BLaER1 (cell line): ENCODE results near the gene GRPEL1.
A peak's percentile ranks its signal among the peaks of the same experiment; 100 is the strongest.
"Not testable (repeated sequence)": the region's sequence is repeated elsewhere in the genome, so short reads cannot be mapped to it uniquely, and the experiment has no call there.

Experiments used
- H3K27ac ChIP-seq: shearing (Covaris generic); formaldehyde crosslinking; 2 replicates; pipeline ENCODE4 v1.8.1; 2022
- H3K27me3 ChIP-seq: shearing (Covaris generic); formaldehyde crosslinking; 2 replicates; pipeline ENCODE4 v1.8.1; 2022
- H3K36me3 ChIP-seq: shearing (Covaris generic); formaldehyde crosslinking; 2 replicates; pipeline ENCODE4 v1.8.1; 2022
- H3K4me1 ChIP-seq: shearing (Covaris generic); formaldehyde crosslinking; 2 replicates; pipeline ENCODE4 v1.8.1; 2022
- H3K4me2 ChIP-seq: shearing (Covaris generic); formaldehyde crosslinking; 2 replicates; pipeline ENCODE4 v1.8.1; 2022
- H3K4me3 ChIP-seq: shearing (Covaris generic); formaldehyde crosslinking; 2 replicates; pipeline ENCODE4 v1.8.1; 2022
- H3K9ac ChIP-seq: shearing (Covaris generic); formaldehyde crosslinking; 2 replicates; pipeline ENCODE4 v1.8.1; 2022
- H3K9me3 ChIP-seq: shearing (Covaris generic); formaldehyde crosslinking; 2 replicates; pipeline ENCODE4 v1.8.1; 2022
- H4K20me1 ChIP-seq: shearing (Covaris generic); formaldehyde crosslinking; 2 replicates; pipeline ENCODE4 v1.8.1; 2022
- Cebpa-rat ChIP-seq: shearing (Covaris generic); IDR thresholded peaks from 2 replicates; pipeline ENCODE4 v1.8.1; 2022

GRPEL1 gene

DNA sequence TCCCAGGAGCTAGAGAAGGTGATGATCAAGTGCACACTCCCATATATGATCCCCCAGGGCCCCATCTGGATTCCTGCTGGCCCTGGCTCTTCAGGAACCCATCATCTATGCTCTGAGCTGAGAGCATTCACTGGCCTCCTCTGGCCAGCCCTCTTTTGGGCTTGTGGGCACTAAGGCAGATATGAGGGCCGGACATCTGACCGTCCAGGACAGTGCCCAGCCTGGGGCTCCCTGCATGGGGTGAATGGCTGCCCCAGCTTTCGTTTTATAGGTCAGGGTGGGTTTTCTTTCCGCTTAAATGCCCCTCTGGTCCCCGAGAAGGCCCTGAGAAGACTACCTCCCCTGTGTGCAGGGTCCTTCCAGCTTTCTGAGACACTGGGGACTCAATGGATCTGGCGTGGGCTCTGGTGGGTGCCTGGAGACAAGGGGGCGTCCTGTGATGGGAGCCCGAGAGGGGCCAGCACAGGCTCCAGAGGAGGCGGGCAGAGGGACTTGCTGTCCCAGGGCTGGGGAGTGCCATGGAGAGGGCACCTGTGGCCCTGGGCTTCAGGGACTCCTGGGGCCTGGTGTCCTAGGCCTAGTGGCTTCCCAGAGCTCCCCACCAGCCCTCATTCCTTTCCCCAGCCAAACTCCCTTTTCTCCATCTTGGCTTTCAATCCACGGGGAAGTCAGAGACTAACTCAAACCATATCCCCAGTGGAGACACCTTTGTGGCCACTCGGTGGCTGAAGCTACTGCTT lies 39.5 kb upstream of the GRPEL1 start:
- Histone ChIP-seq H3K9ac (no peak overlapping the region), H3K4me1 (peaks cover 17% of the 10 kb centered on the region), H3K4me2 (no peak overlapping the region), H3K27me3 (no peaks in the 10 kb centered on the region), H3K4me3 (no peak overlapping the region), H3K27ac (no peak overlapping the region), H3K36me3 (no peaks in the 10 kb centered on the region), H4K20me1 (no peaks in the 10 kb centered on the region), H3K9me3 (peaks cover 23% of the 10 kb centered on the region)
- TF ChIP-seq Cebpa-rat = no peak

DNA sequence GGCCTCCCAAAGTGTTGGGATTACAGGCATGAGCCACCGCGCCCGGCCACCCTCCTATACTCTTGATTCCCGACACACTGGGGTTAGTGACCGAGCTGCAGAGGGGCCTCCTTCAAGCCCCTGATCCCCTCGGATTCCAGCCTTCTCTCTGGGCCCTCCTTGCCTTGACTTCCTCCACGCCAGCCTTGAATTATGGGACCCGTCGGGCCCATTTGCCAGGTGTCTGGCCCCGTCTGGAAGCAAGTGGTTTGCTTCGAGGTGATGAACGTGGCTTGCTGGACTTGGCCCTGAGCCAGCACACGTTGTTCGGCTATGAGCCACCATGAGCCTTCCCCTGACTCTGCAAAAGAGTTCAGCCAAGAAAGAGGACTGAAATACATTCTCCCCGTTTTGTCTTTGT lies 37.4 kb upstream of the GRPEL1 start:
- no peaks in the 10 kb centered on the region for H3K27me3 ChIP-seq
- H4K20me1 ChIP-seq = no peaks in the 10 kb centered on the region
- H3K4me2 ChIP-seq = no peak overlapping the region
- no peaks in the 10 kb centered on the region for H3K36me3 ChIP-seq
- no peak overlapping the region for H3K4me3 ChIP-seq
- H3K9ac ChIP-seq = no peak overlapping the region
- H3K4me1 ChIP-seq = peaks cover 34% of the 10 kb centered on the region
- H3K9me3 ChIP-seq = peaks cover 3% of the 10 kb centered on the region; the same call in 1 of the 2 replicates
- TF ChIP-seq Cebpa-rat = no peak
- no peak overlapping the region for H3K27ac ChIP-seq

DNA sequence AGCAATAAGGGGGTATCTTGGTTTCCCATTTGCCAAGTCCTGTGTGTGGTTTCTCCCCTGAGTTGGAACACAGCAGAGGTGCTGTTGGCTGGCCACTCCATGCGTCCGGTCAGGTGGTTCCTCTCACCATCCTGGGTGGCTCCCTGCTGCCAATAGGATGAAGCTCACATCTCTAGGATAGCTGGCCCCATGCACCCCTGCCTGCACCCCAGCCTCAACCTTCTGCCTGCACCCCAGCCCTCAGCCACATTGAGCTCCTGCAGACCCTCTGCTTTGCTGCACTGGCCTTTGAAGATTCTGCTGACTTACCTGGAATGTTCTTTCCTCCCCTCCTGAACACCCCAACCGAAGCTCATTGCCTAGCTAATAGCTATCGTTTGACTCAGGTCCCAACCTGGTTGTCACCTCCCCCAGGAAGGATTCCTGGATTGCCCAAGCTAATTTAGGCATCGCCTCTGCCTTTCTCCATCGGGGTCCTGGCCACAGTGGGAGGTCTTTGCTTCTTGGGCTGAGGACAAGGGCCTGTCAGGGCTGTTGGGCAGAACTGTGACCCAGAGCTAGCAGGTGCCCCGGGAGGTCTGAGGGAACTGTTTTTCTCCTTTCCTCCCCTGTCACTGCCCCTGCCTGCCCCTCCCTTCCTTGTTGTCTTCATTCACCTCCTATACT lies 36.6 kb upstream of the GRPEL1 start:
- Histone ChIP-seq H3K36me3 (no peaks in the 10 kb centered on the region), H3K9me3 (no peaks in the 10 kb centered on the region), H3K4me3 (no peak overlapping the region), H3K9ac (no peak overlapping the region), H3K4me1 (peaks cover 34% of the 10 kb centered on the region), H3K27me3 (no peaks in the 10 kb centered on the region), H4K20me1 (no peaks in the 10 kb centered on the region), H3K27ac (no peak overlapping the region), H3K4me2 (no peak overlapping the region)
- TF ChIP-seq Cebpa-rat = no peak

DNA sequence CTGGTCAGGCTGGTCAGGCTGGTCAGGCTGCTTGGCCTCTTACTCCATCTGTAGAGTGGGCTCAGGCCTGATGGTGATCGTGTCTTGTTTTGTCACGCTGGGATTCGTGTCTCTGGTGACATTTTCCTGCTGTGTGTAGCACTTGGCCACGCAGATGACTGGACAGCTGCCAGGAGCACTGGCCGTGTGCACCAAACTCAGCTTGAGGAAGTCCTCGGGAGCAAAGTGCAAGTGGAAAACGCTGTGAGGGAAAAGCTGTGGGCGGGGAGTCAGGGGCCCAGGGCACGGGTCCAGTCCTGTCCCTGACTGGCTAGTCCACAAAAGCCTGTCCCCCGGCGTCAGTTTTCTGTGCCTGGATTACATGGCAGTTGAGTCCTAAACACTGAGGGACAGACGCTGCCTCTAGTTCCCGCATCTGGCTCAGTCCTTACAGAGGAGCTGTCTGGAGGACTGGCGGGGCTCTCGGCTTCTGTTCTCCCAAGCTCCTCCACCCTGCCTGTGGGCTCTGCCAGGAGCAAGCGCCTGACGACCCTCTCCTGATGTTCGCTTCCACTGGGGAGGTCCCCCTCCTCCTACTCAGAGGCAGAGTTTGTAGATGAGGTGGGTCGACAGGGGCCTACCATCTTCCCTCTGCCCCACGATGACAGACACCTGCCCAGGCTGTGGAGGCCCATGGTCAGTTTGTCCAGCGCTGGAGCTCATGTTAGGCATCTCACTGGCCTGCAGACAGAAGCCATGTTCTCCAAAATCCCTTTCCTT lies 35.9 kb upstream of the GRPEL1 start:
- Histone ChIP-seq H3K27ac (no peak overlapping the region), H3K4me1 (peaks cover 34% of the 10 kb centered on the region), H3K9me3 (no peaks in the 10 kb centered on the region), H3K4me3 (0 out of 2 replicates have a peak overlapping the region, but pooled peaks have one; percentile 73), H3K27me3 (no peaks in the 10 kb centered on the region), H3K4me2 (peak overlapping the region; percentile 69), H3K9ac (no peak overlapping the region), H3K36me3 (no peaks in the 10 kb centered on the region), H4K20me1 (no peaks in the 10 kb centered on the region)
- no peak for TF ChIP-seq Cebpa-rat

DNA sequence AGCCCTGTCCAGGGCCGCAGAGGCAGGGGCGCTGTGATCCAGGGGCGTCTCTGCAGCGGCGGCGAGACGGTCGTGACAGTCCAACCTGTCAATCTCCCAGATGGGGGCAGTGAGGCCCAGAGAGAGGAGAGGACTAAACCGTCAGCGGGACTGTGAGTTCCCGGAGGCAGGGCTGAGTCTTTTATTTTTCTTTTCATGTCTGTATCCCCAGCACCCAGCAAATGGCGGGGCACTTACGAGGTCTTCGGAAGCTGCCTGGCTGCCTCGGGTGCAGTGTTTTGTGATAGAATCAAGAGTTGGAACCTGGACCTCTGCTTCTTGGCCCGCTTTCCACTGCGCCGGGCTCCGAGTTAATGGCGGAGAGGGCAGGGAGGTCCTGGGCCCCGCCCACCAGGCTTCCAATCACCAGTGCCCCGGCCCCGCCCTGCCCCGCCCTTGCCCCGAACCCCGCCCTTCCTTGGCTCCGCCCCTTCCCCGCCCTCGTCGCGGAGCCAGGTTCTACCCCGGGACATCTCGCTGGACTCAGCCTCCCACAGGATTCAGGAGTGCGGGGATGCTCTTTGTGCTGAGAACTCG lies 35.3 kb upstream of the GRPEL1 start:
- Histone ChIP-seq H3K27ac (peak overlapping the region; percentile 56; the same call in 1 of the 2 replicates), H4K20me1 (no peaks in the 10 kb centered on the region), H3K4me3 (peak overlapping the region; percentile 73), H3K9ac (peak overlapping the region; percentile 74), H3K4me1 (peaks cover 34% of the 10 kb centered on the region), H3K4me2 (peak overlapping the region; percentile 98), H3K36me3 (no peaks in the 10 kb centered on the region), H3K27me3 (no peaks in the 10 kb centered on the region), H3K9me3 (no peaks in the 10 kb centered on the region)
- no peak for TF ChIP-seq Cebpa-rat

DNA sequence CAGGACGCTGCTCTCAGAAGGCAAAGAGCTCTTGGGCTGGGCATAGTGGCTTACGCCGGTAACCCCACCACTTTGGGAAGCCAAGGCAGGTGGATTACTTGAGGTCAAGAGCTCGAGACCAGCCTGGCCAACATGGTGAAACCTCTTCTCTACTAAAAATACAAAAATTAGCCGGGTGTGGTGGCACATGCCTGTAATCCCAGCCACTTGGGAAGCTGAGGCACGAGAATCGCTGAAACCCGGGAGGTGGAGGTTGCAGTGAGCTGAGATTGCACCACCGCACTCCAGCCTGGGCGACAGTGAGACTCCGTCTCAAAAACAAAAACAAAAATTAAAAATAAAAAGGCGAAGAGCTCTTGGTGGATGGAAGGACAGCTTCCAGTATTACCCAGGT lies 34.6 kb upstream of the GRPEL1 start:
- H3K9me3 ChIP-seq, H4K20me1 ChIP-seq, H3K27me3 ChIP-seq, H3K36me3 ChIP-seq: not testable (repeated sequence)
- Histone ChIP-seq H3K4me2 (peak overlapping the region; percentile 98), H3K4me3 (peak overlapping the region; percentile 73), H3K4me1 (peaks cover 30% of the 10 kb centered on the region), H3K9ac (peak overlapping the region; percentile 74), H3K27ac (0 out of 2 replicates have a peak overlapping the region, but pooled peaks have one; percentile 56)

DNA sequence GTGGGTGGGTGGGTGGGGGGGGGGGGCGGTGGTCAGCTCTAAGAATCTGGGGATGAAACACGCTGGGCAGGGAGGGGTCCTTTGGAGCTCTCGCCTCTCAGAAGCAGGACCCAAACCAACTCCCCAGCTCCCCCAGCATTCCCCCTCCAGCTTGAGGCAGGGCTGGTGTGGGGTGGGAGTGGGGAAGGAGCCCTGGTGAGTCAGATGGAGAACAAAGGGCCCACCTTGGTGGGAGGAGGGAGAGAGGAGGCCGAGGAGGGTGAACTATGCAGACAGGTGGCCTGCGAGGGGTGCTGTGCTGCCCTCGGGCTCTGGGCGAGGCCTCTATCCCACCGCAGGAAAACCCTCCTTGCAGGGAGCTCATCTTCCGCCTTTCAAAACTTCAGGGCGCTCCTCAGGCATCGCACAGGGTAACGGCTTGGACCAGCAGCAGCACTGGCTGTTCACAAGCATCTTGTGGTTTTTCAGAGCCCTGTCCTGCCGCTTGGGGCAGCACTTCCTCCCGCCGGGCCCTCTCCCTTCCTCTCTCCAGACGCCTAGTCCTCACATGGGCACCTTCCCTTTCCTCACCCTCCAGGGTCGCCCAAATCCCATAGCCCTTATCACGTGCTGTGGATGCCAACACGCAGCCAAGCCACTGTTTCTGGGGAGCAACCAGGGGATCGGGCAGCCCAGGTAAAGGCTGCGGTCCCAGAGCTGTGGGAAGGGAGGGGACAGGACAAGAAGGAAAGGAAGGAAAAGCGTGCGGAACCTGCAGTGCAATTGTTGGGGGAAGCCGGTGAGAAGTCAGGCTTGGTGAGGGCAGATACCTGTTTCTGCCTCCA lies 34.0 kb upstream of the GRPEL1 start:
- no peaks in the 10 kb centered on the region for H4K20me1 ChIP-seq
- TF ChIP-seq Cebpa-rat = no peak
- H3K4me2 ChIP-seq = peak overlapping the region; percentile 98
- no peaks in the 10 kb centered on the region for H3K27me3 ChIP-seq
- H3K4me3 ChIP-seq = peak overlapping the region; percentile 73
- H3K27ac ChIP-seq = peak overlapping the region; percentile 56; the same call in 1 of the 2 replicates
- H3K4me1 ChIP-seq = peaks cover 28% of the 10 kb centered on the region
- H3K9ac ChIP-seq = peak overlapping the region; percentile 54
- no peaks in the 10 kb centered on the region for H3K36me3 ChIP-seq
- no peaks in the 10 kb centered on the region for H3K9me3 ChIP-seq

DNA sequence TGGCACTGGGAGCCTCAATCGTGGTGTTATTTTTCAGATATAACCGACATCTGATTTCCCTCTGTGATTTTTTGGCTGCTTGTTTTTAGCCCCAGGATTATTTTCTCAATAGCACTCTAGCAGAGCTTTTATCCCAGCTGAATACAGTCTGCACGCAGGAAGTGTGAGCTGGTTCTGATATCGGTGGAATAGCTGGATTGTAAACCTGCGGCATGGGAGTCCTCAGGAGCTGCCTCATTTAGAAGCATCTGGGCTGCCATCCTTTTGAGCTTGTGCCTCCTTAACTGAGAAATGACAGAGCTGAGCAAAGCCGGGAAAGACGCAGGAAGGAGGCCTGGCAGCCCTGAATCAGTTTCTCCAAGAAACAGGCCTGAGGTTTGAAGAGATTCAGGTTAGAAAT lies 28.4 kb upstream of the GRPEL1 start:
- Histone ChIP-seq H3K36me3 (no peaks in the 10 kb centered on the region), H3K9ac (no peak overlapping the region), H3K4me1 (peaks cover 7% of the 10 kb centered on the region), H3K4me3 (no peak overlapping the region), H3K27ac (no peak overlapping the region), H4K20me1 (no peaks in the 10 kb centered on the region), H3K9me3 (no peaks in the 10 kb centered on the region), H3K4me2 (no peak overlapping the region), H3K27me3 (no peaks in the 10 kb centered on the region)
- no peak for TF ChIP-seq Cebpa-rat

DNA sequence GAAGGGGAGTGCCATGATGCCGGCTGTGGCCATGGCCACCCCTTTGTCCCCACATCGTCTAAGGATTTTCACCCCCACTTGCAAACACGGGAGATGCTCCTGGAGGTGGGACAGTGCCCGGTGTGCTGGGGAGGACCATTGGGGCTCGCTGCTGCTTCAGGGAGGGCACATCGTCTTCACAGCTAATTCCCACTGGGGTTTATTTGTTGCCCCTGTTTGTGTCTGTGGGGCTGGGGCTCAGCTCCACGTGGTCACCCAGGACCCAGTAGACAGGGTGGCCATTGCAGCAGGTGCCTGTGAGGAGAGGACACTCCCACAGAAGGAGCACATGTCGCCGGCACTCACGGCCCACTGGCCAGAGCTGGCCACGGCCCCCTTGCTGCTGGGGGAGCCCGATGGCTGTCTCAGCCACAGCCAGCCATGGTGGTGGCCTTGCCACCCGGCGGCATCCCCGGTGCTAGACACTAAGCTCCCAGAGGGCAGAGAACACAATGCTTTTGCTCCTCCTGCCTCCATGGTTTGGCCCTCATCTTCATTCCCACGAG lies 27.8 kb upstream of the GRPEL1 start:
- Histone ChIP-seq H4K20me1 (no peaks in the 10 kb centered on the region), H3K9ac (no peak overlapping the region), H3K27ac (no peak overlapping the region), H3K9me3 (no peaks in the 10 kb centered on the region), H3K36me3 (no peaks in the 10 kb centered on the region), H3K4me2 (no peak overlapping the region), H3K27me3 (no peaks in the 10 kb centered on the region), H3K4me1 (peaks cover 2% of the 10 kb centered on the region; the same call in 1 of the 2 replicates), H3K4me3 (no peak overlapping the region)
- TF ChIP-seq Cebpa-rat = no peak
